GM21447 (cell line): ENCODE measurements around the gene SNRPD3.
"Not testable (repeated sequence)": the region's sequence is repeated elsewhere in the genome, so short reads cannot be mapped to it uniquely, and the experiment has no call there.

Source experiments
- ATAC-seq: cut with Tn5 transposase; IDR thresholded peaks from one replicate; pipeline ENCODE4 v1.9.1; 2021; ENCODE audit not compliant: unreplicated experiment

Gene SNRPD3

DNA sequence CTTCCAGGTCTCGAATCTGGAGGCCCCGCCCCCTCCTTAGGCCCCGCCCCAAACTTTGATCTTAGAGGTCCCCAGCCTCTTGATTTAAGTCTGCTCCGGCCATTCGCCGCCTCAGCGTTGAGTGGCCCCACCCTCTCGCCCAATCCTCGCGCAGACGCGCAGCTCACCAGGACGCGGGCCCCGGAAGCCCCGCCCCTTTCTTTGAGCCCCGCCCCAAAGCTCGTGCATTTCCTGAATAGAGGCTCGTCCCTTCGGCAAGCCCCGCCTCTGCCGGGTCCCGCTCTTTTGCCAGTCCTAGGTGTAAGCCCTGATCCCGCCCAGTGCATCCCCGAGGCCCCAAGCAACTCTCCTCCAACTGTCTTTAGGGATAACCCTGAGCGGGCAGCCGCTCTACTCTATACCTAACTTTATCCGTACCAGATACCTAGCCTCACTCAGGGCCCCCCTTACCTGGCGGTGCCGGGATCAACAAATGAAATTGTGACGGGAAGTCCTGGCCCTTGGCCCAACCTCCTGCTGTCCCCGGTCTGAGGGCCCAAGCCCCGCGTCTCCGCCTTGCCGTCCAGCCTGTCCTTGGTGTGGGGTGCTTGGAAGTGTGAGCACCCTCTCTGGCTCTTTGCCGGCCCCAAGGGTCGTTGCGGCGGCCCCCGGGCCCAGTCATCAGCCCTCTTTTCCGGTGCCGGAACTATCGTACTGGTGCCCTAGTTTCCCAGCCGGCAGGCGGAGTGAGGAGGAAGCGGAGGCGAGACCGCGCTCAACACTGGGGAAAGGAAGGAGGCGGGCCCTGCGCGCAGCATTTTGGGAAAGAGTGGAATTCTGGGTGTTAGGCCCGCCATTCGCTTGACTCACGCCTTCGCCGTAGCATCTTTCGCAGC is at the start of gene SNRPD3:
TSS of gene SNRPD3 (plus strand) at position 835 of the 875 bp plus-strand sequence. CDS start 1,676 bp downstream, outside the sequence.
- peak; percentile 60 for ATAC-seq

DNA sequence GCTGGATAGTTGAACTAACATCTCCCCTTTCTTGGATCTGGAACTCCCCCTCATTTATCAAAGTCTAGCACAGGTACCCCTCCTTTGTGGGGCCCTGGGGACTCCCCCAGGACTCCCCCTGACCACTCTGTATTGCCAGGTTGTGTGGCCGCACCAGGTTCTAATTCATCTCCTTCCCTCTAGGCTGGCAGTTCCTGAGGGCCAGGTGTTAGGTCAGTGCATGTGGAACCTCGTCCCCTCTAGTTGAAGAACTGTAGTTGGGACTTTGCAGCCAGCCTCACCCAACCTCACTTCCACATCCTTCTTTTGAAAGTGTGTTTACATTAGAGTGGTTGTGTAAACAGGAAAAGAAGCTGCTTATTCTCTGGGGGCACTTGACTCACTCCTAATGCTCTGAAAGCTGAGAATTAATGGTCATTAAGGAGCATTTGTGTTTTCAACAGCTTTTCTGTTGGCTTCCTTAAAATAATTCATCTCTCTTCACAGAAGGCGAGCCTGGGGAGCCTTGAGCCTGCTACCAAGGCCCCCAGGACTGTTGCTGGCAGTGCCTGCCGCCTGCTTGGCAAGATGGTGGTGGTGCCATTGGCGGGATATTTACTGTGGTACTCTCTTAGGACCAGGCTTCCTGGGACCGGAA is 48.9 kb upstream of the SNRPD3 start:
- ATAC-seq, result no peak

DNA sequence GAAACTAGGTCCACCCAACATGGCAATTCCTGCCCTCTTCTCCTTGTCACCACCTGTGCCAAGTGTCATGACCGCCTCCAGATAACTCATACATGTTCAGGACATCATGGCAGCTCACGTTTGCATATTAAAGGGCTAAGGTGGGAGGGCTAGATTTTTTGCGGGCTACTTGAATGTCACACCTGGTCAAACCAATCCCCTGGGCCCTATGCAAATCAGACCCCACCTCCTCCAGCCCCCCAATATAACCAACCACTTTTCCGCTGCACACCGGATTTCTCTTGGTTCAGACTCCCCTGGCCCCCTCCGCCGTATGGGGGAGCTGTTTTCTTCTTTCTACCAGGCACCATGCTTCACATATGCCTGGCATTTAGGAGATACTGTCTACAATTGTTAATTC is 48.1 kb upstream of the SNRPD3 start:
- ATAC-seq, result no peak

DNA sequence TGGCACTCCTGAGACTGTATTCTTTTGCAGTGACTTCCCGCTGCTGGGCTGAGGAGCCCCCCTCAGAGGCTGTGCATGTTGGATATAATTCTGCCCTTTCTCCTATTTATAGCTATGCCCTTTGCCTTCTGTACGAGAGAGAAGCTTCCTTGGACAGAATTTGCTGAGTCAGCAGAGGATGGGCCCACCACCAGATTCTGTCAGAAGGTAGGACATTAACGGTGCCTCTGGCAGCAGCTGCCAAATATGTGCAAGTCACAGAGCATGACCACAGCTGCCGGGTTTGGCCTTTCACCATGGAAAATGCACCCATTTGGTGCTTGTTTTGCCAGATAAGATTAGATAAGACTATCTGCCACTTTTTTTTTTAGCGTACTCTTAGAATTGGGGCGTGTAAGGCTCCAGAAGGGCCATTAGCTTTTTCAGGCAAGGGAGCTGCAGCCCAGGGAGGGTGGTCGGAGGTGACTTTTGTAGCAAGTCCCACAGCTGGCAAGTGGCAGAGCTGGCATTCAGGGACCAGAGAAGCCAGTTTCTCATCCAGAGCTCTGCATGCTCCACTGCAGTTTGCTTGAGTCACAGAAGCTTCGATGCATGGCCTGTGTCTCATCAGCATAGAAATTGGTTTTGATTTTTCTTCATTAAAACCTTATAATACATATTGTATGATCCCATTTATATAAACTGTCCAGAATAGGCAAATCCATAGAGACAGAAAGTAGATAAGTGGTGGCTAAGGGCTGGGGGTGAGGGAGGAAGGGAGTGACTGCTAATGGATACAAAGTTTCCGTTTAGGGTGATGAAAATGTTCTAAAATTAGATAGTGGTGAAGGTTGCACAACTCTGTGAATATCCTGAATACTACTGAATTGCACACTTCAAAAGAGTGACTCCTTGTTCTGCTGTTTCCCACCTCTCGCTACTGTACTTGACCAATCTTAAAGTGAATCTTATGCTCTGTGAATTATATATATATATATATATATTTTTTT is 44.9 kb upstream of the SNRPD3 start:
- no peak for ATAC-seq

DNA sequence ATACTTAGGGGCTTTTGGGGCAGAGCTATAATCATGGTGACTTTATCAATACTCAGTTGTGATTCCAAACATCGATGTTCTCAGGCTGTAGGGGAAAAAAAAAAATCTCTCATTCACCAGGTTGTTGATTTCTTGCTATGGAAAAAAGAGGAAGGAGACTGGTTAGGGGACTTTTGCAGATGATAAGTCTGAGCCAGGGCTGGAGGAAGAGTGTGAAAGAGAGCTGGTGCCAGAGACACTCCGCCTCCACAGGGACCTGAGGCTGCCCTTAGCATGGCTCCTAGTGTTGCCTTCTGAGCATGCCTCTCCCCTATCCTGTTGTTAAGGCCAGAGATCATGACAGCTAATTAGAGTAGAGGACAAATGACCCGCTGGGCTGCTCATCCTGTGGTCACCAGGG is 43.8 kb upstream of the SNRPD3 start:
- no peak for ATAC-seq

DNA sequence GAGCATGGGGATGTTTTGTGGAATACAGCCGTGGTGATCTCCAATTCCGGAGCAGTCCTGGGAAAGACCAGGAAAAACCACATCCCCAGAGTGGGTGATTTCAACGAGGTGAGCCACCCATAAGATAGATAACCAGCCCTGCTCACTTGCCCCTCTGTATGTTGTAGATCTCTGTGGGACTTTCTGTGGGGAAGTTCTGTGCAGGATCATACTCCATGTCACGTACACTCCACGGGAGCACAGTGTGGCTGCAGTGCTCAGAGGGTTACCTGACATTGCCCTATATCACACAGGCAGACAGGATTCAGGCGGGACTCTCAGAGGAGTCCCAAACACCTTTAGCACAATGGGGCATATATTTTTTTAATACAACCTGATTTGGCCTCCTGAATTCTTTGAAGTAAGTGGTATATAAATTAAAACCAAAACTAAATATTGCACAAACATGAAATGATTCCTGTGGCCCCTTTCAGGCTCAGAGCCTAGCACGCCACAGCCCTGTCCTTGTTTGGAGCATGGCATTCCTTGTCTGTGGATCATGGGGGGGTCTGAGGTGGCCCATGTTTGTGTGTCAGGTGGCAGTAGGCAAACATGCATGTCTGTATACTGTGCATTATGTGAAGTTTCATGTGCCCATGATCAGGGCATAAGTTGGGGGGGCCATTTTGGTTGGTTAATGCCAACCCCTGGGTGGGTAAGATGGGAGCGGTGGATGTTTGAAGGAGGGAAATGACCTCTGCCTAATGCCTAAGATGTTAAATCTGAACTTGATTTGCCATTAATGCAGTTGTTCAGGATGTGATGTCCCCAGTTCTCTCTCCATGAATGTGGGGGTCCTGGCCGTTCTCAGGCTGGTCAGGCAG is 42.2 kb upstream of the SNRPD3 start:
- ATAC-seq, result no peak

DNA sequence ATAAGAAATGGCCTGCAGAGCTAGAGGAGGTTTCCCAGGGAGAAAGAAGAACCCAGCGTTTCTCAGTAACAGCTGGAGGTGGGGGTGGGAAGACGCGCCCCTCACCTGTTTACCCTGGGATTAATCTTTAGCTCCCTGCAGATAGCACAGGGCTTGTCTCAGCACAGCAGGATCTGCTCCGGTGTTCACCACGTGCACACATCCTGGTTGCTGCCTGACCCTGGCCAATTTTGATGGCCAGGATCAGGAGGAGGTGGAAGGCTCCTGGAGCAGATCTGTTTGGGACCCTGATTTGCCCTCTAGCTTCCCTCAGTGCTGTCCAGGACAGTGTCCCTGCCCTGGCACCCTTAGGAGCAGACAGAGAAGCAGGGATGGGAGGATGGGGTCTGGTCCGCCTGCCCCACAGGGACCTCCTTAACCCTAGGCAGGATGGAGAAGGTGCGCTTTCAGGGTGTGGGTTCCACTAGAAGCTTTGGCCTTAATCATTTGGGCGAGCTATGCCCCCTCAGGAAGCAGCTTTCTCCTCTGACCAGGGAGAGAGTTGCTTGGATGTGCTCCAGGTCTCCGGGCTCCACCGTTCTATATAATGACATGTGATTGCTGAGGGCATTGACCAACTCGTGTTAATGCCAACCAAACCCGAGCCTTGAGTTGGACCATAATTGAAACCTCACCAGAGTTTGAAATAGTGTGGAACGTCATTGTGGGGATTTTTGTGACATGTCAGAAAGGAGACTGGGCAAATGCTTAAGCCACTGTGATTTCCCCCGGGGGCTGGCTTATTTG is 41.4 kb upstream of the SNRPD3 start:
- ATAC-seq, result no peak

DNA sequence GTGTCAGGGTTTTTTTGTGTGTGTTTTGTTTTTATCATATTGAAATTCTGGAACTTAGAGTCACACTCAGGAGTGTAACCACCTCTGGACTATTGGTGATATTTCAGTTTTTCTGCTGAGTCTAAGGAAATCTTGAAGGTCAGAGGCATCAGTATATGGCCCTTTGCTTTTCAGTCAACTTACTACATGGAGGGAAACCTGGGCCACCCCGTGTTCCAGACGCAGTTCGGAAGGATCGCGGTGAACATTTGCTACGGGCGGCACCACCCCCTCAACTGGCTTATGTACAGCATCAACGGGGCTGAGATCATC is 40.8 kb upstream of the SNRPD3 start:
- ATAC-seq, result no peak

DNA sequence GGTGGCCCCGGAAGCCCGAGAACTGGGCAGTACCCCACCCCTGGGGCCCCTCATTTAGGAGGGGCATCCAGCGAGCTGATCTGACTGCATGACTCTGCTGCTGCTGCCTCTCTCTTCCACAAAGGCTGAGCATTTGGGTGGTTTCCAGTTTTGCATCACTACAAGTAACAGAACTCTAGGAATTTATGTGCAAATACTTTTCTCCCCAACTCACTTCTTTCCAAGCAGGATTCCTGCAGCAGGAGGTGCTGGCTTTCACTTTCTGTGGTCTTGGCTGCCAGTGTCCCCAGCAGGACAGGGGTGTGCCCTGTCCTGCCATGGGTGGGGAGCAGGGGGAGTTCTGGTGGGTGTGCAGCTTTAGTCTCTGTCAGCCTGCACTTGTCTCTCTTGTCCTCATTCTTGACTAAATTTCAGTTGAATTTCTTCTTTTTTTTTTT is 39.5 kb upstream of the SNRPD3 start:
- no peak for ATAC-seq

DNA sequence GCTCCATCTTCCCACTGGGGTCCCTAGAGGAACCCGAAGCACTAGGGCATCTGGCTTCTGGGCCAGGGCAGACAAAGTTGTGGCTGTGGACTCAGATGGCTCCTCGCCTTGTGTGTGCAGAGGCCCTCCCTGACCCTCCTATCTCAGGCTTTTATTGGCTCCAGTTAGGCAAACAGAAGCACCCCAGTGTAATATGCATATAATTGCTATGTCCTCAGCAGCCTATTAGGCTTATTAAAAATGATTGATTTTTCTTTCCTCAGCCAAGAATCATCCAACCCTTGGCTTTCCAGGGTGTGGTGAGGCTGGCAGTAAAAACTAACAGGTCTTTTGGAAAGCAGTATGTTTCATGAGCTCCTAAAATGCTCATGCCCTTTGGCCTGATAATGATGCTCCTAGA is 38.4 kb upstream of the SNRPD3 start:
- ATAC-seq, result no peak

DNA sequence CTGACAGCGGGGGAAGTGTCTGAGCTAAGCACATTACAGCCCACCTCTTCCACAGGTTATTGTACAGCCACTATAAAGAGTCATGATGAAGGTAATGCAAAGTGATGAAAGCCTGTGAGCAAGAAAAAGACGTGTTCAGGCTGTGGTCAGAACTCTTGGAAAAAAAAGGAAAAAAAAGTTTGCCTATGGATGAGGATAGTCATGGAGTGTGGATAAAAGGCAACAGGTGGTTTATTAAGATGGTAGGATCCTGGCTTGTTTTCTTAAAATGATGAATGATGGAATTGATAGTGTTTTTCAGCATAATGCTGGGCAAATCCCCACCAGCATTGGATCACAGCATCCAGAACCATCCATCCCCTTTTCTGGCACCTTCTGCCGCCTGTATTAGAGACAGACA is 37.6 kb upstream of the SNRPD3 start:
- ATAC-seq, result no peak

DNA sequence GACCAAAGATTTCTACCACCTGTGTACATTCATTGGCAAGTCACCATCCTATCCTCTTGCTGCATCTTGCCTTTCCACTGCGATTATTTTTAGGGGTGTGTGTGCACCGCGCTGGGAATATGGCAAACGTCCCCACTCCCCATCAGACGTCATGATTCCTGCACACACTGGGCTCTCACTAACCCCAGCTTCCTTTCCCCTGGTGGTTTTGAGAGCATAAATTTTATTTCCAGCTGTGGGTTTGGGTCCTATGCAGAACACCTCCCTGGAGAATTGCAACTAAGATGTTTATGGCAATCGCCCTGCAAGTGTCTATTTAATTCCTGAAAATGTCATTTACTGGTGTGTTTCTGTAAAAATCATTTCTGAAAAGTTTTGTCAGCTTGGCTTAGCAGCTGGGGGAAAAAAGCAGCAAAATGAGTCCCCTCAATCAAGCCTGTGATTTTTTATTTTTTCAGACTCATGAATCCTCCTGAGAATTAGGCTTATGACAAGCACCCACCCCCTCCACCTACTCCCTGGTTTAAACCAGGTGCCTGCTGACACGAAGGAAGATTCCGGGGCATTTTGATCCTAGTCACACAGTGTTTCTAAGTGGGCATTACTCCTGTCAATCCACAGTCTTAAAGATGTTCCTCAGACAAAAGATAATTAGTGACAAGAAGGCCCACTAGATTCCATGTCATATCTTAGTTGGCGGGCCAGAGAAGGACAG is 36.9 kb upstream of the SNRPD3 start:
- no peak for ATAC-seq

DNA sequence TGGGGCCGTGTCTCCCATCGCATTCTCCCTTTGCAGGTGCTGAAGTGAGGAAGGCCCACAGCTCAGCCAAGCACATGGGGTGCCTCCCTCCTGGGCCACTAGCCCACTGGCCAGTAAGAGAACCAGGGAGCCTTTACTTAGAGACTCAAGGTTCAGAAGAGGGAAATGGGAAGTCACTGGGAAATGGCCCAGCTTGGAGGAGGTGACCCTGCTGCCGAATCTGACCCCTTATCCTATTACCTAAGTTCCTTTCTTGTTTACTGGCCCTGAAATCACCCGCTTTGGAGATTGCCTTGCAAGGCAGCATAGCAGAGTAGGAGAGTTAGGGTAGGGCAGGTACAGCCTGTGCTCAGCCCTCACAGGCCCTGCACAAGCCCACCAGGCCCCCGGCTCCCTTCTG is 36.3 kb upstream of the SNRPD3 start:
- no peak for ATAC-seq

DNA sequence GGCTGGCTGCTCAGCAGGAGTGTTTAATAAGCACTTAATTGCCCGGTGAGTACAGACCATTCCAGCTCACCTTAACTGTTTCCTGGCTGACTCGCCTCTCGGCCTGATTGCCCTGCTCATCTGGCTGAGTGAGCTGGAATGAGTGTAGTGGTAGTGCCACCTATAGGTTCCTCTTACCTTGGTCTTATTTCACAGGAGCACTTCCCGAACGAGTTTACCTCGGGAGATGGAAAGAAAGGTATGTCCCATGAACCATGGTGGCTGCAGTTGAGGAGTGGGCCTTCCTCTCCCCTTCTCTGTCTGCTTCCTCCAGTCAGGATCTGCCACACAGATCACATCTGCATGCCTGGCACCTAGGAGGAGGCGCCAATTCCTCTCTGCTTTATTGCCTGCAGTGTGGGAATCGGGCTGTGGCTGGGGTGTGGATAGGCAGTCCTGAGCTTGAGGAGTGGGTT is 34.0 kb upstream of the SNRPD3 start:
- ATAC-seq, result no peak

DNA sequence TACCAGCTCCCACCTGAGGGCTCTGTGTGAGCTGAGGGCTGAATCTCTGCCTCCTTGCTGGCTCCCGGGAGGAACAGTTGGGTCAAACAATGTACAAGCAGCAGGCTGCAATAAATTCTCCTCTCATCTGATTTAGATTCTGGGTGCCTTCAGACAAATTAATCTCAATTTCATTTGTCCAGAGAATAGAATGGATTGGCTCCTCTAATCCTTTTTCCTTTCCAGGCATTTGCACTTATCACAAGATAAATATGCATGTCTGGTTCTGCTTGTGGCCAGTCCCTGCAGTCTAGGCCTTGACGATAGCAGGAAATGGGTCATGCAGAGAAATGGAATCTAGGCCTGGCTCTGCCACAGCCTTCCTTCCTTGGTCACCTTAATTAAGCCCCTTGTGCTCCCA is 31.9 kb upstream of the SNRPD3 start:
- ATAC-seq, result no peak

DNA sequence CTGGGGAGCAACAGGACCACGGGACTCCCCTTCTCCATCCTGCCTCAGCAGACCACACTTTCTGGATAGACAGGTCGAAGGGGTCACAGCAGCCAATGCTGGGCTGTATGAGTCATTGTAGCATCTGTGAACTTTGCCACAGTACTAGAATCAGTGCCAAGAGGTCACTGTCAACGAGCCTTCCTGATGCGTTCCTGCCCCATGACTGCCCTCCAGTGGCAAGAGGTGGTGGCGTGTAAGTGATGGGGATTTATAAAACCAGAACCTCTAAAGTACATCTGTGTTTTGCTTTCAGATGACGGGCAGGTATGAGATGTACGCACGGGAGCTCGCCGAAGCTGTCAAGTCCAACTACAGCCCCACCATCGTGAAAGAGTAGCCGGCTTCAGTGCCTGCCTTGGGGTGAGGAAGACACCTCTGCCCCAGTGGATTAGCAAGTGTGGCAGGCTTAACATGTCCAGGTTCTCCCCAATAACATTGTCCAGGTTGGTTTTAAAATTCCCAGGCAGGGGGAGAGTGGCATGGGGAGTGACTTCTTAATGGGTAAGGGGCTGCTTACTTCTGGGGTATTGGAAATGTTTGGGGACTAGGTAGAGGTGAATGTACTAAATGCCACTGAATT is 30.3 kb upstream of the SNRPD3 start:
- ATAC-seq, result peak; percentile 78

DNA sequence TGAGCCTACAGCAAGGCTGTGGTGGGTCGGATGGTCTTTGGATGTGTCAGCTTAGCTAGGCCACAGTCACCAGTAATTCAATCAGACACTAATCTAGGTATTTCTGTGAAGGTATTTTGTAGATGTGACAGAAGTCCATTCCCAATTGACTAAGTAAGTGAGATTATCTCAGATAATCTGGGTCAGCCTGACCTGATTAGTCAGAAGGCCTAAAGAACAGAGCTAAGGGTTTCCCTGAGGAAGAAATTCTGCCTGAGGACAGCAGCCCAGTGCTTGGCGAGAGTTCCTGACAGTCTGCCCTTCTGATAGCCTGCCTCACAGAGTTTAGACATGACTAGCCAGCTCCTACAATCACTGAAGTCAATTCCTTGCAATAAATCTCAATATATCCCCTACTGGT is 29.6 kb upstream of the SNRPD3 start:
- ATAC-seq, result no peak

DNA sequence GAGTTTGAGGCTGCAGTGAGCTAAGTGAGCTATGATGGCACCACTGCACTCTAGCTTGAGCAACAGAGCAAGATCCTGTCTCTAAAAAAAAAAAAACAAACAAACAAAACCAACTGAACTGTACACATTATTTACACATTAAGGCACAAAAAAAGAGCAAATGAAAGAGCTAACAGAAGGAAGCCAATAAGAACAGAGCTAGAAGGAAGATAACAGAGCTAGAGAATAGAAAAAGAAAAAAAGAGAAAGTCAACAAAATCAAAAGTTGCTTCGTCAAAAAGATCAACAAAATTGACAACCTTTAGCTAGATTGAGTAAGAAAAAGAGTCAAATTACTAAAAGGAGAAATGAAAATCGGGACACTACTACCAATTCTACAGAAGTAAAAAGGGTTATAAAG is 25.9 kb upstream of the SNRPD3 start:
- no peak for ATAC-seq

DNA sequence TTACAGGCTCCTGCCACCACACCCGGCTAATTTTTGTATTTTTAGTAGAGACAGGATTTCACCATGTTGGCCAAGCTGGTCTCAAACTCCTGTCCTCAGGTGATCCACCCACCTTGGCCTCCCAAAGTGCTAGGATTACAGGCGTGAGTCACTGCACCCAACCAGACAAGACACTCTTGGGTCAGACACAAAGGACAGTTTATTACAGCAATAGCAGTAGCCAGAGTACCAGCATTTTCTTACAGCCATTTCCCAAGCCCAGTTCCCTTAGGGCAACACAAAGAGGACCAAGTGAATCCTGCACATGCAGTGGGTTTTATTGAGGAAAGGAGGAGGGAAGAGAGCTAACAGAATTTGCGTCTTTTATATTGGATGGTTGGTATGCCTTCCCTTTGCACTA is 24.8 kb upstream of the SNRPD3 start:
- ATAC-seq, result not testable (repeated sequence)
